A549 (cell line): ENCODE measurements around the gene CSGALNACT2. TPM values are rescaled to one million over a fixed set of nuclear protein-coding genes. Genes with fewer than 3 reads are reported as not detected.

Source experiments
- ATAC-seq, 2 experiments: fragments of 200-7000 bp in 1 of 2; fragments of >200 bp in 1 of 2; cut with Nextera tagmentation in 1 of 2; cut with Tn5 transposase in 1 of 2; 3 replicates each; pipeline versions ENCODE4 v1.8.0 to v1.9.1; 2018 to 2020; ENCODE audit warnings: mild to moderate bottlenecking in 1 of 2, moderate library complexity in 1 of 2
- CTCF ChIA-PET: fragments of 300-600 bp; sonication (Branson Sonifier 250); formaldehyde crosslinking; extraction: SDS; loops from one replicate; lab custom pipeline; 2021; ENCODE audit warnings: antibody characterized with exemption, inconsistent platforms; lab: Yijun Ruan, JAX
- POLR2A ChIA-PET: fragments of 350-600 bp; formaldehyde crosslinking; extraction: SDS; loops from one replicate; lab custom pipeline; 2021; ENCODE audit warnings: antibody characterized with exemption, inconsistent platforms; lab: Yijun Ruan, JAX
- DNase-seq, 2 experiments: peaks; one replicate each; pipeline versions ENCODE4 v3.0.0 to v3.0.0-alpha.2; 2011 to 2016; ENCODE audit warnings: low read depth in 1 of 2, low spot score in 1 of 2
- FAIRE-seq: peaks from 2 replicates; lab custom pipeline; 2011; peaks lifted over from hg19 to GRCh38; lab: Jason Lieb, UNC
- H3K27ac ChIP-seq, 2 experiments: fragments of >200 bp; sonication (Bioruptor Twin); formaldehyde crosslinking; 3 replicates each; pipeline ENCODE4 v1.5.1; 2016 to 2017
- H3K4me1 ChIP-seq: fragments of >200 bp; sonication (Bioruptor Twin); formaldehyde crosslinking; 3 replicates; pipeline ENCODE4 v1.6.1; 2016
- H3K4me2 ChIP-seq: fragments of >200 bp; sonication (Bioruptor Twin); formaldehyde crosslinking; 3 replicates; pipeline ENCODE4 v1.6.1; 2016
- H3K4me3 ChIP-seq: fragments of >200 bp; sonication (Bioruptor Twin); formaldehyde crosslinking; 3 replicates; pipeline ENCODE4 v1.5.1; 2016
- H3K9me3 ChIP-seq: fragments of >200 bp; sonication (Bioruptor Twin); formaldehyde crosslinking; 3 replicates; pipeline ENCODE4 v1.6.1; 2016
- CHD2 ChIP-seq: fragments of 150-350 bp; IDR thresholded peaks from 2 replicates; pipeline ENCODE4 v1.6.1; 2014; ENCODE audit warnings: low read length; ENCODE audit not compliant: partially characterized antibody
- CTCF ChIP-seq: fragments of >200 bp; sonication (Bioruptor Twin); formaldehyde crosslinking; IDR thresholded peaks from 3 replicates; pipeline ENCODE4 v1.5.1; 2016
- FOSL2 ChIP-seq, 2 experiments: fragments of 450-650 bp in 1 of 2; fragments of >200 bp in 1 of 2; sonication (Bioruptor Twin) in 1 of 2; formaldehyde crosslinking; IDR thresholded peaks; 2 replicates each; pipeline versions ENCODE4 v1.5.0 to v1.6.1; 2016 to 2020; ENCODE audit warnings: mild to moderate bottlenecking in 1 of 2, moderate library complexity in 1 of 2
- HOXB5 ChIP-seq: fragments of 250-450 bp; sonication (Bioruptor Pico); IDR thresholded peaks from 2 replicates; pipeline ENCODE4 v1.5.0; 2020; ENCODE audit warnings: mild to moderate bottlenecking, moderate library complexity
- JUN ChIP-seq, 2 experiments: fragments of >200 bp; sonication (Bioruptor Twin); formaldehyde crosslinking; IDR thresholded peaks; 2 replicates in 1 of 2; 3 replicates in 1 of 2; pipeline ENCODE4 v1.6.1; 2016 to 2017
- PHF8 ChIP-seq: fragments of 200-600 bp; sonication (generic); IDR thresholded peaks from 2 replicates; pipeline ENCODE4 v1.6.1; 2016; ENCODE audit warnings: low read depth, mild to moderate bottlenecking, antibody characterized with exemption, moderate library complexity, borderline replicate concordance
- RNF2 ChIP-seq: fragments of 200-600 bp; sonication (generic); IDR thresholded peaks from 2 replicates; pipeline ENCODE4 v1.6.1; 2016; ENCODE audit warnings: low read depth, mild to moderate bottlenecking, antibody characterized with exemption, moderate library complexity, borderline replicate concordance
- TP53 ChIP-seq: fragments of 250-450 bp; sonication (Bioruptor Pico); IDR thresholded peaks from 2 replicates; pipeline ENCODE4 v1.5.0; 2021; ENCODE audit warnings: mild to moderate bottlenecking, moderate library complexity
- USF2 ChIP-seq: fragments of 450-650 bp; IDR thresholded peaks from 2 replicates; pipeline ENCODE4 v1.6.1; 2014; ENCODE audit warnings: antibody characterized with exemption
- WGBS: methylation state at CpG from one replicate; pipeline ENCODE4 v1.1.6; 2017; ENCODE audit errors: missing lambda C conversion rate; 5-methylcytosine and 5-hydroxymethylcytosine counted together
- polyA plus RNA-seq, 4 experiments: library from polyadenylated mRNA; depleted of rRNA in 3 of 4; stranded (reverse); fragments of >200 nt; fragmentation: RNase III in 1 of 4; extraction: RNeasy Plus Mini Kit Qiagen cat#74134 plus additional on column Dnase treatment in 1 of 4; gene quantifications; 2 replicates in 3 of 4; 3 replicates in 1 of 4; pipeline ENCODE4 v1.2.3, GENCODE V29; 2011 to 2017
- TF ChIP-seq, protein P1 (sequence below): IDR thresholded peaks from 2 replicates; pipeline ENCODE4 v1.6.1; 2012; ENCODE audit warnings: low read depth, borderline replicate concordance

Gene CSGALNACT2
- polyA plus RNA-seq, 2 of the 4 experiments (the other 2 are of a cell fraction): 11.2 to 29.9 TPM

DNA sequence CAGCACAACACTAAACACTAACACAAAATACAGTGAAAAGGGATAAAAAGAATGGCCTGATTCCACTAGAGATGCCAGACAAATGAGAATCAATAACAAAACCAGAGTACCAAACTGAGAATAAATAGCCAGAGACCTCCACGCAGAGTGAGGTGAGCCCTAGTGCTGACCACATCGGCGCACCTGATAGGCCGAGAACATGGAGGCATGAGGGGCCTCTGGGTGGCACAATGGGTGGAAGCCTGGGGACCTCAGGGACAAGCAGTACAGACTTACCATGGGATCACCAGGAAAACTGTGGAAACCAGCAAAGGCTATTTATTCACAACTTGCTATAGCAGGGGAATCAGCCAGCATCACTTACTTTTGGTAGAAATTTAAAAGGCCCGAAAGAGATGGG lies 1.8 kb upstream of the CSGALNACT2 start:
- POLR2A ChIA-PET: no interaction called here
- CTCF ChIA-PET: no interaction called here
- 96% methylated on average over 5 of the region's 5 CpGs for WGBS
- TF ChIP-seq, protein P1, sequence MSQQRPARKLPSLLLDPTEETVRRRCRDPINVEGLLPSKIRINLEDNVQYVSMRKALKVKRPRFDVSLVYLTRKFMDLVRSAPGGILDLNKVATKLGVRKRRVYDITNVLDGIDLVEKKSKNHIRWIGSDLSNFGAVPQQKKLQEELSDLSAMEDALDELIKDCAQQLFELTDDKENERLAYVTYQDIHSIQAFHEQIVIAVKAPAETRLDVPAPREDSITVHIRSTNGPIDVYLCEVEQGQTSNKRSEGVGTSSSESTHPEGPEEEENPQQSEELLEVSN: no peak
- TF ChIP-seq RNF2: no peak
- FAIRE-seq: no peak
- Histone ChIP-seq H3K9me3 (no peaks in the 10 kb centered on the region), H3K4me1 (peaks cover 28% of the 10 kb centered on the region), H3K27ac (no peak overlapping the region), H3K4me3 (no peak overlapping the region), H3K4me2 (peak overlapping the region; percentile 87; the same call in 1 of the 3 replicates)
- no peak for ATAC-seq
- no peak for DNase-seq

- Histone ChIP-seq H3K4me2 (peak overlapping the region; percentile 87), H3K9me3 (no peaks in the 10 kb centered on the region), H3K4me1 (peaks cover 28% of the 10 kb centered on the region)
- ATAC-seq (no peak; a peak in 2 of 6 replicates), FAIRE-seq (no peak)
- no peak for TF ChIP-seq TP53 (CRISPR knock-in tag)
- TF ChIP-seq FOSL2 (IDR thresholded peaks at IDR 0.05): no peak
- TF ChIP-seq FOSL2 (CRISPR knock-in tag; IDR thresholded peaks at IDR 0.05): peak; percentile 22; the same call in 1 of the 2 replicates
- TF ChIP-seq, all 56 proteins: peak for 1
- WGBS: 56% methylated on average over 27 of the region's 27 CpGs
- Histone ChIP-seq H3K27ac (peak overlapping the region; percentile 85 to 95), H3K4me3 (peak overlapping the region; percentile 70)
- POLR2A ChIA-PET: no interaction called here
- no peak for DNase-seq
- CTCF ChIA-PET: no interaction called here
Observed at GRCh38 chr10:43136995-43137716, 1.1 kb upstream of the CSGALNACT2 start.

GRCh38 chr10:43137717-43138020 lies 576 bp upstream of the CSGALNACT2 start:
- FAIRE-seq (no peak), ATAC-seq (peak; percentile 45 to 69), DNase-seq (peak; percentile 31 to 32)
- peaks cover 28% of the 10 kb centered on the region for H3K4me1 ChIP-seq
- peak overlapping the region; percentile 70 for H3K4me3 ChIP-seq
- no peaks in the 10 kb centered on the region for H3K9me3 ChIP-seq
- 3% methylated on average over 30 of the region's 30 CpGs for WGBS
- TF ChIP-seq JUN (IDR thresholded peaks at IDR 0.05): no peak
- TF ChIP-seq CTCF: 0 out of 3 replicates have a peak, but pooled peaks have one; percentile 10
- CTCF ChIA-PET: interaction anchor here (1.0 kb wide), 1 partner anchor 43 kb away, joined by 3 read pairs; no protein-coding TSS in a partner anchor
- H3K27ac ChIP-seq: peak overlapping the region; percentile 85 to 95
- H3K4me2 ChIP-seq: peak overlapping the region; percentile 87
- POLR2A ChIA-PET: interaction anchor here (0.6 to 1.3 kb wide), 3 partner anchors 8 to 355 kb away, joined by 3 to 7 read pairs (median 4); partner anchors contain the start of gene BMS1

DNA sequence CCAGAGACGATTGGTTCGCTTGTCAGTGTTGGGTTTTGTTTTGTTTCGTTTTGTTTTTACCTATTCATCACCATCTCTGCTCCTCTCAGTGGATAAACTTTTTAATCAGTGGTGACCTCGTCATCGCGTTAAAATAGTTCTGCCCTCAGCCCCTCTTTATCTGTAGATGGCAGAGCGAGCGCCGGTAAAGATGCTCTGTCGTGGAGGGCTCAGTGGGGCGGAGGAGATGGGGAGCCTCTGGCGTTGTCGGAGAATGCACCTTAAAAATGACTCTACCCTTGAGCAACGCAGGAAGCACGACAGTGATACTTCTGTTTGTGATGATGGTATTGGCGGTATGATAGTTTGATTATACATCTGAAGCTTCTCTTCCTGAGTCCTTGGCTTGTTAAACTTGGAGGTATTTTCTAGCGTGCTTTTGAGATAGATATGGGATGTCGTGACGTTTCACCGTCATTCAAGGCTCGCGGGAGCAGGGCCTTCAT lies 554 bp downstream of the CSGALNACT2 start:
- POLR2A ChIA-PET: interaction anchor here (1.3 kb wide), 1 partner anchor 356 kb away, joined by 7 read pairs; the partner anchor contains the start of gene BMS1
- Histone ChIP-seq H3K9me3 (no peaks in the 10 kb centered on the region), H3K4me2 (peak overlapping the region; percentile 62), H3K4me1 (peaks cover 28% of the 10 kb centered on the region), H3K27ac (peak overlapping the region; percentile 85 to 95), H3K4me3 (peak overlapping the region; percentile 70)
- 1% methylated on average over 22 of the region's 22 CpGs for WGBS
- CTCF ChIA-PET: interaction anchor here (0.6 to 2.2 kb wide), 6 partner anchors 8 to 92 kb away, joined by 3 to 6 read pairs (median 3); no protein-coding TSS in a partner anchor
- FAIRE-seq (no peak), ATAC-seq (peak; percentile 55 to 70), DNase-seq (peak; percentile 35 to 38)
- peak; percentile 18 for TF ChIP-seq CHD2
- 0 out of 2 replicates have a peak, but pooled peaks have one; percentile 16 for TF ChIP-seq PHF8
- no peak for TF ChIP-seq USF2
- TF ChIP-seq HOXB5 (CRISPR knock-in tag): no peak
